Neural cell (in vitro differentiated cells): ENCODE measurements around the gene PRPH. TPM values are rescaled to one million over a fixed set of nuclear protein-coding genes. Genes with fewer than 3 reads are reported as not detected.

Experiments used
- H2AFZ ChIP-seq: fragments of 200-600, 300-800 bp; sonication (generic), shearing (Covaris generic); 2 replicates; pipeline ENCODE4 v1.6.0; 2014; ENCODE audit warnings: low read depth, mild to moderate bottlenecking, antibody characterized with exemption, low read length, moderate library complexity
- H3F3A ChIP-seq: fragments of 200-600 bp; shearing (Covaris generic); 2 replicates; pipeline ENCODE4 v1.6.1; 2016; ENCODE audit warnings: mild to moderate bottlenecking, moderate library complexity, mixed read lengths, antibody characterized with exemption, low read length; ENCODE audit not compliant: insufficient read depth, poor library complexity, severe bottlenecking
- H3K27ac ChIP-seq: fragments of 200-600, 300-800 bp; sonication (generic), shearing (Covaris generic); 2 replicates; pipeline ENCODE4 v1.5.1; 2014; ENCODE audit warnings: mild to moderate bottlenecking, low read length, moderate library complexity
- H3K27me3 ChIP-seq: fragments of 300-800, 200-600 bp; sonication (generic), shearing (Covaris generic); 2 replicates; pipeline ENCODE4 v1.6.0; 2014; ENCODE audit warnings: mild to moderate bottlenecking, low read depth, low read length, moderate library complexity; ENCODE audit not compliant: insufficient read depth
- H3K36me3 ChIP-seq: fragments of 300-800, 200-600 bp; sonication (generic), shearing (Covaris generic); 2 replicates; pipeline ENCODE4 v1.5.1; 2014; ENCODE audit warnings: mild to moderate bottlenecking, antibody characterized with exemption, low read length, moderate library complexity; ENCODE audit not compliant: insufficient read depth
- H3K4me2 ChIP-seq: fragments of 300-800, 200-600 bp; sonication (generic), shearing (Covaris generic); 2 replicates; pipeline ENCODE4 v1.6.0; 2014; ENCODE audit warnings: mild to moderate bottlenecking, low read length
- H3K4me3 ChIP-seq: fragments of 300-800, 200-600 bp; sonication (generic), shearing (Covaris generic); 2 replicates; pipeline ENCODE4 v1.5.1; 2014; ENCODE audit warnings: mild to moderate bottlenecking, low read length, moderate library complexity
- H3K79me2 ChIP-seq: fragments of 200-600 bp; shearing (Covaris generic); replicated peaks from 2 replicates; pipeline ENCODE4 v1.6.0; 2014; ENCODE audit warnings: mild to moderate bottlenecking, low read length, moderate library complexity; ENCODE audit not compliant: insufficient read depth
- H3K9ac ChIP-seq: fragments of 300-800, 200-600 bp; sonication (generic), shearing (Covaris generic); 2 replicates; pipeline ENCODE4 v1.6.1; 2016; ENCODE audit warnings: mild to moderate bottlenecking, low read length, mixed read lengths
- H3K9me2 ChIP-seq: fragments of 200-600 bp; shearing (Covaris generic); 2 replicates; pipeline ENCODE4 v1.6.1; 2016; ENCODE audit warnings: mild to moderate bottlenecking, low read length, mixed read lengths; ENCODE audit not compliant: insufficient read depth
- H3K9me3 ChIP-seq: fragments of 200-600, 300-800 bp; sonication (generic), shearing (Covaris generic); 2 replicates; pipeline ENCODE4 v1.6.1; 2016; ENCODE audit warnings: mild to moderate bottlenecking, mixed run types, low read length, moderate library complexity, mixed read lengths
- H4K20me1 ChIP-seq: fragments of 200-600 bp; shearing (Covaris generic); 2 replicates; pipeline ENCODE4 v1.6.1; 2016; ENCODE audit warnings: mild to moderate bottlenecking, mixed run types; ENCODE audit not compliant: insufficient read depth
- CTCF ChIP-seq: fragments of 450-650 bp; IDR thresholded peaks from 2 replicates; pipeline ENCODE4 v1.5.1; 2014; ENCODE audit warnings: antibody characterized with exemption, mild to moderate bottlenecking, moderate library complexity; ENCODE audit not compliant: poor library complexity, severe bottlenecking
- EP300 ChIP-seq: fragments of 450-650 bp; conservative IDR thresholded peaks from 2 replicates; pipeline ENCODE4 v1.6.1; 2014; ENCODE audit warnings: antibody characterized with exemption, mild to moderate bottlenecking, moderate library complexity; ENCODE audit not compliant: poor library complexity, severe bottlenecking
- EZH2 ChIP-seq: fragments of 200-600, 300-800 bp; shearing (Covaris generic), sonication (generic); IDR thresholded peaks from 2 replicates; pipeline ENCODE4 v1.6.1; 2014; ENCODE audit warnings: antibody characterized with exemption, low read length, borderline replicate concordance, mild to moderate bottlenecking; ENCODE audit not compliant: insufficient read depth, poor library complexity, severe bottlenecking
- MXI1 ChIP-seq: fragments of 450-650 bp; conservative IDR thresholded peaks from 2 replicates; pipeline ENCODE4 v1.6.1; 2014; ENCODE audit warnings: antibody characterized with exemption, mild to moderate bottlenecking; ENCODE audit not compliant: poor library complexity, severe bottlenecking
- POLR2AphosphoS5 ChIP-seq: IDR thresholded peaks from 2 replicates; pipeline ENCODE4 v1.6.1; 2012
- RAD21 ChIP-seq: fragments of 450-650 bp; conservative IDR thresholded peaks from 2 replicates; pipeline ENCODE4 v1.6.1; 2014; ENCODE audit warnings: antibody characterized with exemption, mild to moderate bottlenecking, moderate library complexity
- REST ChIP-seq: IDR thresholded peaks from 2 replicates; pipeline ENCODE4 v1.6.1; 2012; ENCODE audit warnings: borderline replicate concordance
- SMC3 ChIP-seq: fragments of 450-650 bp; conservative IDR thresholded peaks from 2 replicates; pipeline ENCODE4 v1.6.1; 2014; ENCODE audit warnings: antibody characterized with exemption, mild to moderate bottlenecking, moderate library complexity; ENCODE audit not compliant: poor library complexity
- TAF1 ChIP-seq: IDR thresholded peaks from 2 replicates; pipeline ENCODE4 v1.6.1; 2012; ENCODE audit warnings: low read depth
- polyA plus RNA-seq: library from polyadenylated mRNA; depleted of rRNA; stranded (reverse); fragments of >200 nt; gene quantifications from 2 replicates; pipeline ENCODE4 v1.2.3, GENCODE V29; 2014

The PRPH gene
- polyA plus RNA-seq, 1 donor from 2014 or later, result not detected

GRCh38 chr12:49323524-49324097, 28.7 kb downstream of the PRPH start:
- Histone ChIP-seq H3K9ac (no peak overlapping the region), H3K27ac (no peak overlapping the region)

GRCh38 chr12:49325606-49326005, 30.7 kb downstream of the PRPH start:
- Histone ChIP-seq H3K9me3 (no peaks in the 10 kb centered on the region), H3K27me3 (no peaks in the 10 kb centered on the region), H3F3A (no peaks in the 10 kb centered on the region), H3K9me2 (no peaks in the 10 kb centered on the region), H3K36me3 (no peaks in the 10 kb centered on the region), H3K4me3 (no peak overlapping the region), H3K9ac (no peak overlapping the region), H3K27ac (no peak overlapping the region), H3K4me2 (no peak overlapping the region), H4K20me1 (no peaks in the 10 kb centered on the region), H2AFZ (no peak overlapping the region), H3K79me2 (no peaks in the 10 kb centered on the region)
- no peak for TF ChIP-seq SMC3
- no peak for TF ChIP-seq TAF1
- no peak for TF ChIP-seq EP300
- no peak for TF ChIP-seq REST
- TF ChIP-seq EZH2, result no peak
- no peak for TF ChIP-seq POLR2AphosphoS5
- no peak for TF ChIP-seq MXI1
- no peak for TF ChIP-seq RAD21
- TF ChIP-seq CTCF, result no peak

More at GRCh38 chr12:49323524-49324097, 28.7 kb downstream of the PRPH start:
- Histone ChIP-seq H3K4me2 (peak overlapping the region; percentile 71), H3K79me2 (no peaks in the 10 kb centered on the region), H3K9me3 (no peaks in the 10 kb centered on the region), H3K36me3 (no peaks in the 10 kb centered on the region), H3K4me3 (peak overlapping the region; percentile 82), H2AFZ (no peak overlapping the region), H3K9me2 (no peaks in the 10 kb centered on the region), H3K27me3 (no peaks in the 10 kb centered on the region), H4K20me1 (no peaks in the 10 kb centered on the region), H3F3A (no peaks in the 10 kb centered on the region)
- no peak for TF ChIP-seq SMC3
- no peak for TF ChIP-seq CTCF
